RWPE1 (cell line): ENCODE measurements around the gene ABHD10.
A peak's percentile ranks its signal among the peaks of the same experiment; 100 is the strongest.

Experiments used
- CTCF ChIA-PET: fragments of 350-600 bp; sonication (Branson Sonifier 250); formaldehyde crosslinking; extraction: SDS; loops from one replicate; lab custom pipeline; 2021; lab: Yijun Ruan, JAX
- POLR2A ChIA-PET: fragments of 400-600 bp; formaldehyde crosslinking; extraction: SDS; loops from one replicate; lab custom pipeline; 2020; ENCODE audit warnings: antibody characterized with exemption; ENCODE audit not compliant: low non-redundant PET; lab: Yijun Ruan, JAX
- DNase-seq: peaks from one replicate; pipeline ENCODE4 v3.0.0; 2012; ENCODE audit warnings: low spot score
- H3K27ac ChIP-seq: fragments of 450-650 bp; 2 replicates; pipeline ENCODE4 v1.5.1; 2017
- CTCF ChIP-seq: fragments of 450-650 bp; conservative IDR thresholded peaks from 2 replicates; pipeline ENCODE4 v1.5.1; 2017; ENCODE audit warnings: low read depth, mild to moderate bottlenecking

Gene ABHD10

GRCh38 chr3:111970376-111970775 lies 8.4 kb upstream of the ABHD10 start:
- DNase-seq, result no peak
- POLR2A ChIA-PET, result no interaction called here
- no peak overlapping the region for H3K27ac ChIP-seq
- CTCF ChIA-PET, result interaction anchor here (0.6 to 0.7 kb wide), 2 partner anchors 73 to 388 kb away, joined by 3 to 4 read pairs; no protein-coding TSS in a partner anchor
- no peak for TF ChIP-seq CTCF

GRCh38 chr3:111971533-111972130 lies 7.2 kb upstream of the ABHD10 start:
- TF ChIP-seq CTCF, result no peak
- DNase-seq, result no peak
- ChIA-PET POLR2A (no interaction called here), CTCF (interaction anchor here (0.6 kb wide), 1 partner anchor 285 kb away, joined by 3 read pairs; no protein-coding TSS in a partner anchor)
- H3K27ac ChIP-seq, result no peak overlapping the region

- POLR2A ChIA-PET, result no interaction called here
- CTCF ChIA-PET, result no interaction called here
- no peak for DNase-seq
- no peak overlapping the region for H3K27ac ChIP-seq
- no peak for TF ChIP-seq CTCF
These were observed 5.9 kb upstream of the ABHD10 start for GRCh38 chr3:111972891-111973290.

GRCh38 chr3:111975131-111975530 lies 3.7 kb upstream of the ABHD10 start:
- CTCF ChIA-PET, result no interaction called here
- no peak overlapping the region for H3K27ac ChIP-seq
- TF ChIP-seq CTCF, result no peak
- POLR2A ChIA-PET, result no interaction called here
- no peak for DNase-seq

GRCh38 chr3:111976254-111976653 lies 2.6 kb upstream of the ABHD10 start:
- no peak for DNase-seq
- POLR2A ChIA-PET, result no interaction called here
- CTCF ChIA-PET, result no interaction called here
- TF ChIP-seq CTCF, result no peak
- no peak overlapping the region for H3K27ac ChIP-seq

- no peak for TF ChIP-seq CTCF
- peak overlapping the region; percentile 82 for H3K27ac ChIP-seq
- CTCF ChIA-PET, result interaction anchor here (0.6 to 3.1 kb wide), 4 partner anchors 12 to 316 kb away, joined by 3 to 6 read pairs (median 4); no protein-coding TSS in a partner anchor
- DNase-seq, result no peak
- POLR2A ChIA-PET, result no interaction called here
These were observed 710 bp downstream of the ABHD10 start for GRCh38 chr3:111979434-111980038.
